Endothelial cell of umbilical vein (primary cell): Measurements from ENCODE around the gene NMT1.

Experiments
- CTCF ChIP-seq, 2 donors: IDR thresholded peaks; 1 replicate in 1 of 2; 2 replicates in 1 of 2; pipeline ENCODE4 v1.5.1; 2011; ENCODE audit warnings: low read length in 2 of 2, mild to moderate bottlenecking in 2 of 2, moderate library complexity in 2 of 2, control low read depth in 1 of 2, inconsistent platforms in 1 of 2, low read depth in 1 of 2; ENCODE audit not compliant: insufficient read depth in 1 of 2; ENCODE audit errors: extremely low read depth in 1 of 2
- EZH2 ChIP-seq: IDR thresholded peaks from 2 replicates; pipeline ENCODE4 v1.6.1; 2012; ENCODE audit warnings: borderline replicate concordance, low read depth, mild to moderate bottlenecking, moderate library complexity, low read length, inconsistent platforms; ENCODE audit not compliant: severe bottlenecking
- POLR2A ChIP-seq: IDR thresholded peaks from 2 replicates; pipeline ENCODE4 v1.6.1; 2012; ENCODE audit warnings: low read depth, mild to moderate bottlenecking, control low read depth, low read length
- POLR2AphosphoS5 ChIP-seq: IDR thresholded peaks from 2 replicates; pipeline ENCODE4 v1.6.1; 2012; ENCODE audit warnings: low read depth, mild to moderate bottlenecking, control low read depth, low read length, moderate library complexity; ENCODE audit not compliant: insufficient read depth

GRCh38 chr17:45050481-45051059, 10.5 kb upstream of the NMT1 start:
- TF ChIP-seq POLR2A (no peak), EZH2 (no peak), CTCF (IDR thresholded peaks at IDR 0.05; ENCODE audit: extremely low read depth in 1 of 2, insufficient read depth in 1 of 2, low read depth in 1 of 2, low read length in 2 of 2) (no peak), POLR2AphosphoS5 (no peak)
